HG03175 (cell line): Measurements from ENCODE around the gene EYA2.
"Not testable (repeated sequence)": the region's sequence is repeated elsewhere in the genome, so short reads cannot be mapped to it uniquely, and the experiment has no call there.

ENCODE experiments used
- ATAC-seq: cut with Tn5 transposase; IDR thresholded peaks from one replicate; pipeline ENCODE4 v1.9.1; 2021; ENCODE audit warnings: mild to moderate bottlenecking, moderate library complexity; ENCODE audit not compliant: unreplicated experiment

EYA2 gene

DNA sequence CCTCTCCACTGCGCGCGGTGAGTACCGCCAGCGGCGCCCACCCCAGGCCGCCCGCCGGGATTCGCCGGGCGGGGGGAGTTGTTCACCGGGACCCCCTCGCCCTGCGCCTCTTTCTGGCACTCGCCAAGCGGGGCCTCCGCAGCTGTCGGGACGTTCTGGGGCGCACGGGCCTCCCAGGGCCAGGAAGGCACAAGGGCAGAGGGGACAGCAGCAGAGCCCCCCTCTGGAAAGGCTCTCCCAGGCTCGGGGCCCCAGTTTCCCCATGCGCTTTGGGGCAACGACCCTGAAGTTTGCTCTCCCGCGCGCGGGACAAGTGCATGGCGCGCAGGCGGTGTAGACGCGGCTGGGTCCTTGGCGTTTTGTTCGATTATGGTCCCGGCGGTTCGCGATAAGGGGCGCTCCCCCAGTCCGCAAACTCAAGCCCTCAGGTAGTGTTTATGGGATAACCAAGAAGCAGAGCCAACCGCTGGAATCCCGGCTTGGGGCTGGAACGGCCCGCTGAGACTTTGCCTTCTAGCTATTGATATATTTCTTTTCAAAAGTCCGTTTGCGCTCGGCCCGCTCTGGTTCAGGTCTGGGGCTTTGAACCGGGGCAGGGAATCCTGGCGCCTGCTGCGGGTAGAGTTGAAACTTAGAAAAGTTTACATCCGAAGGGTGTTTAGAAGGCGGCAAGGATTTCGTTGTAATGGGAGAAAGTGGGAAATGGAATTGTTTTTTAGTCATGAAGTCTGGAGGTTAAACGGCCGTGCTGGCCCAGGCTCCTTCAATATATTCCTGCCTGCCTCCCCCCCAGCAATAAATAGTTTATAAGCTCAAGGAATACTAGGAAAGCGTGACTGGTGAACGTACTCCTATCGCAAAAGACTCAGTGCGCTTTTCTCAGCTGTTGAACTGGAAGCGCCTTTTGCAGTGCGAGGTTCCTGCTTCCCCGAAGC lies 595 bp downstream of the EYA2 start:
- no peak for ATAC-seq

DNA sequence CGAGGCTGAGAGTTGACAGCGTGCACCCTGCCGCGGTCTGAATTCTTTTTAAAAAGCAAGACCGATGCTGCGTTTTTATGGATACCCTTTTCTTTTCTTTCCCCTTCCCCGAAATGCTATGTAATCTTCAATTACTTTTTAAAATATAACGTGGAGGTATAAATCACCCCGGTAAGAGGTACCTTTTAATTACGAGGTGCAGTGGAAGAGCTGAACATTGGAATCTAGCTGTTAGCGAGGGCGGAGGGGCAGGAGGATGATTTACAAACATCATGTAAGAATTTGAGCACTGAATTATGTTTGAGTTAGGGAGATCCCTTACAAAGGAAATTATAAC lies 1.2 kb downstream of the EYA2 start:
- no peak for ATAC-seq

DNA sequence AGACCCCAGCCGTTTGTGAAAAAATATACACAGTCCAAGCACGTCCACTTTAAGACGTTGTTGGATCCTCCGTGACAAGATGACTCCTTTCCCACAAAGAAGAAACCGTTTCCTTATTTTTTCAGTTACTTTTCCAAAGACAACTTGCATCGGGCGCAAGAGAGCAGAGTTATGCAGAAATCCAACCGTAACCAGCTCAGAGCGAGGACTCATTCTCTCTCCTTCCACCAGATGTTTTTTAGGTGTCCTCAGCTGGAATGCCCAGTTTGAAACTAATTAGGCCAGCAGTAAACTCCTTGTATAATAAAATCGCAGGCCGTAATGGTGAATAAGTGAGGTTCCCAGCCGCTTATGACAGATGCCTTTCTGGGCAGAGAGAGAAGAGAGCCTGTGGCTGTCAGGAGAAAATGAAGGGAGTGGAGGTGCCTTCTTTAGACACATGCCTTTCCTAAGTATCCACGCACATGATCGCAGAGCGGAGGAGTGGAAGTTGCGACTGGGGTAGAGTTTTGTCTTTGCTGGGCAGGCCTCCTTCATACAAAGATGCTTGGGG lies 2.8 kb downstream of the EYA2 start:
- no peak for ATAC-seq

DNA sequence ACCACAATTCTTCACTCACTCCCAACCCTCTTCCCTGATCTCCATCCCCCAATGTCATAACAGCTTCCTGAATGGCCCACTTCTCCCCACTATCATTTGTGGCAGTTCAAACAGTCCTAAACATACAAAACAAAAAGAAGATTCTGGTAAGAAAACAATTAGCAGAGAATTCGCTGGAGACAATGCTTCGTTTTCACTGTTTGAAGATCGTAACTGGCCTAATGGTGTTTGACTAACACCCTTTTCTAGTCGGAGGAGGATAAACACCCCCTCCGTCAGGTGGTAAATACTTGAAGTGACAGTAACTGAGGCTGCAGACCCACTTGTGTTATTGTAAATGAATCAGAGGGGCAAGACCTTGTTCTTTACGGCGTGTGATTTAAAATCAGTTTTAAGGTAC lies 3.8 kb downstream of the EYA2 start:
- ATAC-seq = no peak

DNA sequence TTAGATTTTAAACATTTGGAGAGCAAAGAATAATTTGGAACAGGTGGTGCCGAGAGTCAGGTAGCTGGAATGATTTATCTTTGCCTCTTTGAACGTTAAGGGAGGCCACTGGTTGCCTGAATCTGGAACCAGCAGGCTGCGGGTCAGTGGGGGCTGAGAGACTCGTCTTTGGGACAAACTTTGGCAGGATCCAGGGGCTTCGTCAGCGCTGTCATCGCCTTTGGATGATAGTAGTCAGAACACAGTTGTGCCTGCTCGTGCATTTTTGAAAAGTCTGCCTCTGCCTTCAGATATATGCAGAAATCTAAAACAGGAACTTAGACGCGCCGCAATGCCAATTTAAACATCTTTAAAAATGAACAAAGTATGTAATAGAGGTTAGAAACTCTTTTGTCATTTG lies 5.0 kb downstream of the EYA2 start:
- ATAC-seq = no peak

DNA sequence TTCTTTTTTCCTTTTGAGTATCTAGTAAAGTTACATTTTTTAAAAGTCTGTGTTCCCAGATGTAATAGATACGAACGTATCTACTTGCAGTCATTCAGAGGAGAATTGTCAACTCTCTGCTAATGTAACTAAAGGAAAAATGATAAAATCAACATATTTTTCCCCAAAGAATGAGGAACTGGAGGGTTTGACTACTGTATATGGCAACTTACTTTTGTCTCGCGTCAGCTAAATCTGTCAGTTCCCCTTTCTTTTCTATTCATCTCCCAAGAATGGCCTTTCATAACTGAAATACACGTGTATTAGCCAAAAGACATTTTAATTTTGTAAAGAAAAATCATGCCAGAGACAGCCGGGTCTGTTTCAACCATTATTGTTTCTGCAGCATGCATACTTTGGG lies 5.4 kb downstream of the EYA2 start:
- no peak for ATAC-seq

DNA sequence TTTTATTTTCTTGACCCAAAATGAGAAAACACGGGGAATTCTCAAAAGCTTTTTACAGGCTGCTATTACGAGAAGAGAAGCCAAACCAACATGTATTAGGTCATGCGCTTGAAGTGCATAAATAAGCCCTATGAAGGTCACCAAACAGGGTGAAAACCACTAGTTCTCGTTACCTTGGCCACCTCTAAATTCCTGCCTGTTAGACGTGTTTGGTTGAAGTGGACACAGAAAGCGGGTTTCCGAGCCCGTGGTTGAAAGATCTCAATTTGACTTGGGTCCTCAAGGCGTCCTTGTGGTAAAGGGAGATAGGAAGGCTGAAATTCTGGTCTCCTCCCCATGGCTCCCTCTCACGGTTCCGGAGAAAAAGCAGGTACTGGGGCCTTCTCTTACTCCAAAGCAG lies 6.2 kb downstream of the EYA2 start:
- no peak for ATAC-seq

DNA sequence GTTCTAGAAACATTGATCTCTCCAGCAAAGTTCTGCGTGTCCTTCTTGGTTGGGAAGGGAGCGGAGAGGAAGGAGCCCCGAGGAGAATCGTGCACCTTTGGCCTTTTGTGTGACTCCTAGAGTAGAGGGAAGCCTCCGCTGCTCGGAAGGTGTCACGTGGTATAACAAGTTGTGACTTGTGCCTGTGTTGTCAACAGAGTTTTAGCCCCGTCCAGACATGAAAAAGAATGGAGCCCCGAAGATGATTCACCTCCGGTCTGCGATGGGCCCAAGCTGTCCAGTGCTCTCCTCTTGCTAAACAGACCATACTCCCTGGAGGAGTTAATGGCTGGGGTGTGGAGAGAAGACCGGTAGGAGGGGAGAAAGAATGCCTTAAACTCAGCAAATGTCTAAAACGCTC lies 7.0 kb downstream of the EYA2 start:
- no peak for ATAC-seq

DNA sequence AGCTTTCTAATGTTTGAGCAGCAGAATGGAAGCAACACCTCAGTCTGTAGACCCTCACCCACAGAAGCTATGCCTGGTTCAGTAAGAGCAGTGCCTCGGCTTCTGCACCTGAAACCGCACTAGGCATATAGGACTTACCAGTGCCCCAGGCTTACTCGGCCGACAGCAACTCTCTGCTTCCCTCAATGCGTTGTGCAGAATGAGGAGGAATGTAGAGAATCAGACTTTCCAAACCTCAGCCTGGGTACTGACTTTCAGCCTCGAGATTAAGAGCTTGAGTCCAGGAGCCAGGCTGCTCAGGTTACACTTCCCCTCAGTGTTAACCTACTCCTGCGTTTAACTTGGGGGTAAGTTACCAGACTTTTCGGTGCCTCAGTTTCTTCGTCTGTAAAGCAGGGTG lies 8.6 kb downstream of the EYA2 start:
- ATAC-seq = no peak

DNA sequence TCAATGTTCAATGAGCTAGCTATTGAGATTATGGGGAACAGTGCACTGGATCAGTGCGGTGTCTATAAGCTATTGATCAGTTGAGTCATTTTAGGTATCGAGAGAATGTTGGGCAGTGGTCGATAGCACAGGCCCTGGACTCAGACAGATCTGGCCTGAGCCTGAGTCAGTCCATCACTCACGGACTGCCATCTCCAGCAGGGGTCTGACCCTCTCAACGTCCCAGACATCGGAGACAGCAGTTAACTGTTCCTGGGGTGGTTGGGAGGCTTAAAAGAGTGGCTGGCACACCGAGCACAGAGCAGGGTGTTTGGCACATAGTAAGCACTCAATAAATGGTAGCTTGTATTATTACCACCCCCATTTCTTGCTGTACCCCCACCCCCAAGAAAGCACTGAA lies 9.3 kb downstream of the EYA2 start:
- no peak for ATAC-seq

DNA sequence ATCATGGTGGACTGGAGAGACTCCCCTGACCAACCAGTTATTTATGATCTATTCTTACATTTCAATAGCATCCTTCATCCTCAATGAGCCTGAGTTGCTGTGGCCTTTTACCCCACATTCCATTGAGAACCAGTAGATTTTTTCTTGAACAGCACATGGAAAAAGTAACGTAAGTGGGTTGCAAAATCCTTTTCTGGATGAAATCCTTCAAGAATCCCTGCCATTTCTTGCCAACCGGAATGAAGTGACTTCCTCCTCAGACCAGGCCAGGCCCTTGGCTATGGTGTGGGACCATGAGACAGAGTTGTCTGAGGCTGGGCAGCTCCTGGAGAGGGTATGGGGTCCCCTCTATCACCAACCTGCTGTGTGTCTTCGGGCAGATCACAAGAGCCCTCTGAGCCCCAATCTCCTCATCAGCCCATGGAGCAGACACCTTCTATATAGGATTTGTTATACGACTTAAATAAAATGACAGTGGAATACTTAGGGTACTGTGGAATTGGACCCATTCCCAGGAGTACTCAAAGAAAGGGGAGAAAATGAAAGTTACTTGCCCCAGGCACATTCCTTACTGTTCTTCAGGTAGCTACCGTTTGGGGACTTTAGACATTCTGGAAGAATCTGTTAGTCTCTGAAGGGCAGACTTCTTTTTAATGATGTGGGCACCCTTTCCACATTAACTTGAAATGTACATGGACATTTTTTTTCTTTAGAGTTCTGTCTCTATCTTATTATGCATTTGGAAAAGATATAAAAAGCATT lies 10.9 kb downstream of the EYA2 start:
- ATAC-seq = no peak

DNA sequence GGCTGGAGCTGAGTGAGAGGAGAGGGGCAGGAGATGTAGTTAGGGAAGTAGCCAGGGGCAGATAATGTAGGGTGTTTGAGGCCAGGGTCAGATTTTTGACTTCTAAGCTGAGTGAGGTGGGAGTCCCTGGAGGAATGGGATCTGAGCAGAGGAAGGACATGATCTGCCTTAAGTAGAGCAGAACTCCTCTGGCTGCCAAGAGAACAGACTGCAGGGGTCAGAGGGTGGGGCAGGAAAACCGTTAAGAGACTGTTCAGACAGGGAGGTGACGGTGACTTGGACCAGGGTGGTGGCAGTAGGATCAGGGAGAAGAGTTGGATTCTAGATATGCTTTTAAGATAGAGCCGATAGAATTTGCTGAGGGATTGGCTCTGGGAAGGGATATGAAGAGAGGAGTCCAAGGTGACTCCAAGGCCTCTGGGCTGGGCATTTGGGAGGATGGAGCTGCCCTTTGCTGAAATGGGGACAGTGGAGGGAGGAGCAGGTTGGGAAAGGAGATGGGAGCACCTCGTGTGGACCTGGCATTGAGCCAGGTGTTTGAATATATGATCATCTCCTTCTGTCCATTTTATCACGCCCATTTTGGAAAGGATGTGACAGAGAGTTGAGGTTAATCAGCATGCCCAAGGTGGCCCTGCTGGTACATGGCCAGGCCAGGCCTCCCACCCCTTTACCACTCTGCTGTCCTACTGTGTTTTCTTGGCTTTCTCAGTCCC lies 18.8 kb downstream of the EYA2 start:
- no peak for ATAC-seq

DNA sequence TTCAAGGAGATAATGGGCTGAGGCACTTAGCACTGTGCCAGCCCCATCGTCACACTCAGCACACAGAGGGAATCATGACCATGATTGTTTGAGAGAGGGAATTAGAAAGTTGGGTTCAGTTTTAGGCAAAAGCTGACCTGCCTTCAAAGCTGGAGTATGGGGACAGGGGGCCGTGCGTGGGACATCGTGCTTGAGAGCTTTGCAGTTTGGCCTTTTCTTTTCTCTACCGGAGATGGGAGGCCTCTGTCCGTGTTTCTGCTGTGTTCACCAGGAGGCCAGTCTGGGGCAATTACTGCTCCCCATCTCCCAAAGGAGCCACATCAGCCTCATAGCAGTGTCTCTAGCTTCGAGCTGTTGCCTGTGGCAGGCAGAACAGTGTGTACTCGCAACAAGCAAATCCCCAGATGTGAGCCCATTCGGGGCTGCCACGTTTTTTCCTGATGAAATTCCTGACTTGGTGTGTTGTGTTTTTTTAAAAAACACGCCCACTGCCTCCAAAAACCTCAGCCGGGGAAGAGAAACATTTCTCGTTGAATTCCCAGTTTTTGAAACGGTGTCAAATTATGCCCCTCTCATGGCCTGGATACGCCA lies 20.2 kb downstream of the EYA2 start:
- no peak for ATAC-seq

DNA sequence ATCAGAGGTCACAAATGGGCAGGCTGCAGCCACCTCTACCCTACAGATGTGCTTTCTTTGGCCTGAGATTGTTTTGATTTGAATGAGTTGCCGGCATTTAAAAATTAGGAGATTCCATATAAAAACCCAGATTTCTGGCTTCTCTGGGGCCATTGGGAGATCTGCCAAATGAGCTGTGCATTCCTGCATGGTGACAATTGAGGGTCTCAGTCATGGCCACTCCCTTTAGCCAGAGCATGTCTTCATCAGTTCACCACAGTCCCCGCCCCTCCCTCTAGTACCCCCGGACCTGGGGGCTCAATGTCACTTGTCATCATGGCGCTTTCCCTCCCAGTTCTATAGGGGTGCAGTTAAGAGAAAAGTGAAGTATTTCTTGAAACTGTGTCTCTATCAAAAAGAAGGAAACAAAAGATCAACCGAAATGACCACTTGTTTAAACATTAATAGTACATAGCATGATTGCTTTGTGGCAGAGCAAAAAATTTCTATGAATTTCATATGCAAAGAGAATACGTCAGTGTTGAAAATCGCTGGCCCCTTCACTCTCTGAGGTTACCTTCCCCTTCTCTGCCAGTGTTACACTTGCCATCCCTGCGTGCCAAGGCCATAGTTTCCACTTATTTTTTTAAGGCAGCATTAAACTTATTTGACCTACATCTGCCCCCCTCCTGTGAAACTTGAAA lies 21.1 kb downstream of the EYA2 start:
- ATAC-seq = no peak

DNA sequence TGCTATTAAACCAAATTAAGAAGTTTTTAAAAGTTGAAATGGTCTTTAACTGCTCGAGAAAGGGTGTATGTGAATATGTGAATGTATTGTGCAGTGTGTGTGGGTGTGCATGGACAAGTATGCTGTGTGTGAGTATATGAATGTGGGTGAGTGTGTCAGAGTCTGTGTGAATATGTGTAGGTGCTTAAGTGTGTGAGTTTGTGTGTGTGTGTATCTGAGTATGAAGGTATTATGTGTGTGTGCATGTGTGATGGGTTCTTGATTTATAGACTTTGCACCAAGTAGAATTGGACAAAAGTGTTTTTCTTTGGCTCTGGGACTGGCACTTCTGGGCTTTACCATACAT lies 21.6 kb downstream of the EYA2 start:
- no peak for ATAC-seq

DNA sequence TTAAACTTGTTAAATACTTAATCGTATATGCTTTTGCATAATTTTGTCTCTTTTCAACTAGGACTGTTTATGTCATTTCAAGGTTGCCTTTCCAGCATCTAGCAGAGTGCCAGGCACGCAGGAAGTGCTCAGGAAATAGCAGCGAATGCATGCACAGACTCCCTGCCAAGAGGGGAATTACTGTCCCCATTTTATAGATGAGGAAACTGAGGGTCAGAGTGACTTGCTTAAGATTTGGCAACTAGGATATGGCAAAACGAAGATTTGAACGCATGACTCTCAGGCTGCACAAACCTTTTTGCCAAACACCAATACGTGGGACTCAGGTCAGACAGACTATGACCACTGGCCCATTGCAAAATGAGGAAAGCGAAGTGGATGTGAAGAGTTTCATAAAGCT lies 22.5 kb downstream of the EYA2 start:
- ATAC-seq = no peak

DNA sequence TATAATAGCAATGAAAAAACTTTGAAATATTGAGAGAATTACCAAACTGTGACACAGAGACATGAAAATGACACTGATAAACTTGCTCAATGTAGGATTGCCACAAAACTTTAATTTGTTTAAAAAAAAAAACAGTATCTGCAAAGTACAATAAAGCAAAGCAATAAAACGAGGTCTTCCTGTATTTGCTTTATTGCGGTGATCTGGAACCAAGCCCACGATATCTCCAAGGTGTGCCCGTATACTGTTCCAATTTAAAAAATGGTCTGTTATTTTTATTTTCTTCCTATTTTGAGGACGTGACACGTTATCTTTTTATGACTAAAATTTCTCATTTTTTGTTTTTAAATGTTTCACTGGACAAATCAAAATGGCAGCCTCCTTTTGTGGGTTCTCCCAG lies 25.5 kb downstream of the EYA2 start:
- ATAC-seq = no peak

DNA sequence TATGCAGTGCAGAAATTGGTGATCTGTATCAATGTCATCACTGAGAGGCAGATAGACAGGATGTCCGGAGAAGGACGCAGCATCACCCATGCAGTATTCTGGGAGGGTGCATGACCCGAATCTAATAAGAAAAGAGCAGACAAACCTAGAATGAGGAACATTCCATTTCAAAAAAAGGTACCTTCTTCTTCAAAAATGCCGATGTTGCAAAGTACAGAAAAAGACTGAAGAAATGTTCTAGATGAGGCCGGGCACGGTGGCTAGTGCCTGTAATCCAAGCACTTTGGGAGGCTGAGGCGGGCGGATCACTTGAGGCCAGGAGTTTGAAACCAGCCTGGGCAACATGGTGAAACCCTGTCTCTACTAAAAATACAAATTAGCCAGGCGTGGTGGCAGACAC lies 28.2 kb downstream of the EYA2 start:
- not testable (repeated sequence) for ATAC-seq

DNA sequence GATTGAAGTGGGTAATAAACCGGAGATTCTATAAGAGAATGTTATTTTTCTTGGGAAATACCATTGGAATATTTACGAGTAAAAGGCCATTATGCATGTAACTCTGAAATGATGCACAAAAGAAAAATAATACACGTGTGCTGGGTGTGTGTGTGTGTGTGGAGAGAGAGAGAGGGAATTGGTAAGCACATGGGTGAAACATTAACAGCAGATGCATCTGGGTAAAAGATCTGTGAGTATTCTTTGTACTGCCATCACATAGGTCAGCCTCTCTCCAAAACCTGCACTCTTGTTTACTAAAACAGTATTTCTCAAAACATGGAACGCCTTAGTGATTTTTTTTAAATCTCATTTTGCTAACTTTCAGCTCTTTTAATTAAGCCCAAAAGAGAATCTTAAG lies 28.9 kb downstream of the EYA2 start:
- no peak for ATAC-seq

DNA sequence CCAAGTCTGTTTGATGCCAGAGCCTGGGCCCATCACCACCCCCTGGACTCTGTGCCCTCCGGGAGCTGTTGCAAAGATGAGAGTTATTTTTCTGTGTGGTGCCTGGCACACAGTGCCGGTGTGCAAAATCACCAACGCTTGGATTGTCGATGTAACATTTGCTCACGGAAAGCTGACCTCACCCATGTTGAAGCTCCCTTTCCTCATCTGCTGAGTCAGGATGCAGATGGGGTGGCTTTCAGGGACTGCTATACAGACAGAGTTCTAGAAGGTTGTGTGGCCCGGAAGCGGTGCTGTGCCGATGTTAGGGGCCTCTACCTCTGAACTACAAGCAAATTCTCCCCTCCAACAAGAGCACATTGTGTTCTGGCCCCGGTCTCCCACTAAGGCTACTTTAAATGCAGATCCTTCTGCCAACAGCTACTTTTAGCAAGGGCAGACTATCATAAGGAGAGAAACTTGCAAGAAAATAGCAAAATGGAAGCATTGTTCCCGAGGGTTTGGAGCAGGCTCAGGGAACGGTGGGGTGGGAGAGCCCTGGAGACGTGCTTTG lies 34.0 kb downstream of the EYA2 start:
- no peak for ATAC-seq
